ENCODE data around the gene TRHDE. TPM values are rescaled to one million over a fixed set of nuclear protein-coding genes. Genes with fewer than 3 reads are reported as not detected.
"Not testable (repeated sequence)": the region's sequence is repeated elsewhere in the genome, so short reads cannot be mapped to it uniquely, and the experiment has no call there.

The TRHDE gene
- total RNA-seq, 2 donors from 2014 or later, result 0.02 TPM; not detected in 1

DNA sequence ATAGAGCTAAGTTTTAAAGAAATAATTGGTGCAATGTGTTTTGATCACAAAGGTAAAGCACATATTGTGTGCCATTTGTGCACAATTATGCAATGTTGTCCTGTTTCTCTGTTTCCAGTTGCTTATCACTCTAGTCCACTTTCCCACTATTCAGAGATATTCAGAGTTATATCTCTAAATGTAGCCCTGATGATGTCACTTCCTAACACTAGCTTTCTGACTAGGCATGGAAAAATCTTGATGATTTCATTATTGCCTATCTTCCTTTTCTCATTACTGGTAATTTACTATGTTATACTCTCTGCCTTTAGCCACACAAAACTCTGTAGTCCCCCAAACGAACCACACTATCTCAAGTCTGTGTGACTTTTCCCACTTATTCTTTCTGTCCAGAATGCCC lies 221.2 kb downstream of the TRHDE start:
- DNase-seq (ENCODE audit: low spot score) (no peak), ATAC-seq (no peak)
- Mint-ChIP-seq H3K27ac (no peak overlapping the region), H3K4me1 (ENCODE audit: low read depth in 2 of 2) (no peaks in the 10 kb centered on the region), H3K36me3 (no peaks in the 10 kb centered on the region), H3K27me3 (no peaks in the 10 kb centered on the region), H3K9me3 (peaks cover 19% of the 10 kb centered on the region), H3K4me3 (no peak overlapping the region)

GRCh38 chr12:72498354-72498753 lies 226.2 kb downstream of the TRHDE start:
- no peak for DNase-seq (ENCODE audit: low spot score)
- no peak overlapping the region for H3K4me3 Mint-ChIP-seq
- no peaks in the 10 kb centered on the region for H3K36me3 Mint-ChIP-seq
- no peak overlapping the region for H3K27ac Mint-ChIP-seq
- no peak for ATAC-seq
- peaks cover 20% of the 10 kb centered on the region for H3K9me3 Mint-ChIP-seq
- H3K27me3 Mint-ChIP-seq, result no peaks in the 10 kb centered on the region
- no peaks in the 10 kb centered on the region for H3K4me1 Mint-ChIP-seq (ENCODE audit: low read depth in 2 of 2)

GRCh38 chr12:72499244-72499643 lies 227.1 kb downstream of the TRHDE start:
- ATAC-seq (no peak), DNase-seq (ENCODE audit: low spot score) (no peak)
- Mint-ChIP-seq H3K4me1 (ENCODE audit: low read depth in 2 of 2) (no peaks in the 10 kb centered on the region), H3K27me3 (no peaks in the 10 kb centered on the region), H3K27ac (no peak overlapping the region), H3K4me3 (no peak overlapping the region), H3K36me3 (no peaks in the 10 kb centered on the region), H3K9me3 (peaks cover 16% of the 10 kb centered on the region)

DNA sequence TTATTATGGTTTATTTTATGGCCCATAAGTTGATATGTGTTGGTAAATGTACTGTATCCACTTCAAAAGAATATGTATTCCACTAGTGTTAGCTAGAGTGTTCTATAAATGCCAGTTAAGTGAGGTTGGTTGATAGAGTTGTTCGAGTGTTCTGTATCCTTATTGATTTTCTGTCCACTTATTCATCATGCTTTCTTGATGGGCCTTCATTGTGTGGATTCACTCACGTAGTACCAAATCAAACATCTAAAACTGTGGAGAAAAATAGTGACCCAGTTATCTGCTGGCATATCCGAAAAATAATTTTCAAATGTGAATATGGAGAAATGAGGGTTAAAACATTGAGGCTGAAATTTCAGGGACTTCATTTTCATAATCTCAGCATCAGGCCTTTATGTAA lies 230.4 kb downstream of the TRHDE start:
- H3K4me3 Mint-ChIP-seq, result no peak overlapping the region
- H3K4me1 Mint-ChIP-seq (ENCODE audit: low read depth in 2 of 2), result no peaks in the 10 kb centered on the region
- H3K36me3 Mint-ChIP-seq, result no peaks in the 10 kb centered on the region
- H3K27me3 Mint-ChIP-seq, result no peaks in the 10 kb centered on the region
- no peak for ATAC-seq
- H3K9me3 Mint-ChIP-seq, result peaks cover 19% of the 10 kb centered on the region
- no peak for DNase-seq (ENCODE audit: low spot score)
- no peak overlapping the region for H3K27ac Mint-ChIP-seq

DNA sequence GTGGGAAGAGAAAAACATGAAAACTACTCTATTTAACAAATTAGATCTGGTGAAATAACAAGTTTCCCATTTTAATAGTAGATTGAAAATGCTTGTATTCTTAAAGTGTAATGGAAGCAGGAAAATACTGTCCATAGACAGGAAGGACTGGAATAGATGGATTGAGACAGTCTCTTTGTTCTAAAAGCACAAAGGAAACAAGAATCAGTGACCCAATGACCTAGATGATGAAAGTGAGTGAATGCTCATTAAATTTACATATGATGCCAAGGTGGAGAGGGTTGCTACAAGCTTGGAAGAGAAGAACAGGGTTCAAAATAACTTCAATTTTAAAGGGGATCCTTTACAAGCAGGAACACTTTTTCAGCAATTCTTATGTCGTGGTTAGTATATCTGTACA lies 233.1 kb downstream of the TRHDE start:
- DNase-seq (ENCODE audit: low spot score), result no peak
- Mint-ChIP-seq H3K4me3 (no peak overlapping the region), H3K36me3 (peaks cover 4% of the 10 kb centered on the region), H3K27me3 (no peaks in the 10 kb centered on the region), H3K27ac (no peak overlapping the region), H3K4me1 (ENCODE audit: low read depth in 2 of 2) (no peaks in the 10 kb centered on the region), H3K9me3 (peaks cover 32% of the 10 kb centered on the region)
- ATAC-seq, result no peak

DNA sequence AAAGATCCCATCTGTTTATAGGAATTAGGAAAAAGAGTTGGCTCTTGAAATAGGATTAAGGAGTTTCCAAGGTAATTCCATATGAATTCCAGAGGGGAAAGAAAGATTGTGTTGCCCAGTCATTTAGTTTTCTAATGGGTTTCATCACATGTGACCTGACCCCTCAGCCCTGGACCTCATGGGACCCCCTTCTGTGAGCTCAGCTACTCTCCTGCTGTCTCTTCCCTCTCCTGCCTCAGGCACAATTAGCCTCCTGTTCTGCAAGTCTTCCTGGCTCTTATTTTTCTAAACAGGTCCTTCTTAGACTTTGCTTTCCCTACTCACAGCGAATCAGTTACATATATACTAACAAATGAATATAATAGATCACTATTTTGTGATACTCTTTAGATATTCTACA lies 237.7 kb downstream of the TRHDE start:
- no peak overlapping the region for H3K27ac Mint-ChIP-seq
- H3K4me3 Mint-ChIP-seq, result no peak overlapping the region
- ATAC-seq (no peak), DNase-seq (ENCODE audit: low spot score) (no peak)
- no peaks in the 10 kb centered on the region for H3K4me1 Mint-ChIP-seq (ENCODE audit: low read depth in 2 of 2)
- H3K9me3 Mint-ChIP-seq, result peaks cover 28% of the 10 kb centered on the region
- peaks cover 4% of the 10 kb centered on the region for H3K36me3 Mint-ChIP-seq
- no peaks in the 10 kb centered on the region for H3K27me3 Mint-ChIP-seq

DNA sequence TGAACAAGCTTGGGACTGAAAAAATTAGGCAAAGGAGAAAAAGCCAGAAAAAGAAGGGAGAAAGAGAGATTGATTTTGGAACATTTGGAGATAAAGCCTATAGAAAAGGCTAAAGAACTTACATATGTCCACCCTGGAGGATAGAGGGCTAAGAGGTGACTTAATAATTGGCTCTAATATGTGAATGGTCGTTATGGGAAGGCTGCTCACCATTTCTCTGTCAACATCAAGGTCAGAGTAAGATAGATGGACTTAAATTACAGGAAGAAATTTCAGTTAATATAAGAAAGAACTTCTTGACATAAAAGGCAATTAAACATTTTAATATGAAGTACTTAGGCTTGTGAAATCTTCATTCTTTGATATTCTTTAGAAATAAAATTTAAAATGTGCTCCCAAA lies 238.6 kb downstream of the TRHDE start:
- Mint-ChIP-seq H3K27me3 (no peaks in the 10 kb centered on the region), H3K4me3 (no peak overlapping the region), H3K9me3 (peaks cover 25% of the 10 kb centered on the region), H3K4me1 (ENCODE audit: low read depth in 2 of 2) (no peaks in the 10 kb centered on the region), H3K27ac (no peak overlapping the region), H3K36me3 (peaks cover 4% of the 10 kb centered on the region)
- DNase-seq (ENCODE audit: low spot score) (no peak), ATAC-seq (no peak)

GRCh38 chr12:72511498-72511897 lies 239.3 kb downstream of the TRHDE start:
- Mint-ChIP-seq H3K27me3 (no peaks in the 10 kb centered on the region), H3K4me3 (no peak overlapping the region), H3K9me3 (peaks cover 25% of the 10 kb centered on the region), H3K36me3 (peaks cover 4% of the 10 kb centered on the region), H3K4me1 (ENCODE audit: low read depth in 2 of 2) (no peaks in the 10 kb centered on the region), H3K27ac (no peak overlapping the region)
- no peak for ATAC-seq
- no peak for DNase-seq (ENCODE audit: low spot score)

DNA sequence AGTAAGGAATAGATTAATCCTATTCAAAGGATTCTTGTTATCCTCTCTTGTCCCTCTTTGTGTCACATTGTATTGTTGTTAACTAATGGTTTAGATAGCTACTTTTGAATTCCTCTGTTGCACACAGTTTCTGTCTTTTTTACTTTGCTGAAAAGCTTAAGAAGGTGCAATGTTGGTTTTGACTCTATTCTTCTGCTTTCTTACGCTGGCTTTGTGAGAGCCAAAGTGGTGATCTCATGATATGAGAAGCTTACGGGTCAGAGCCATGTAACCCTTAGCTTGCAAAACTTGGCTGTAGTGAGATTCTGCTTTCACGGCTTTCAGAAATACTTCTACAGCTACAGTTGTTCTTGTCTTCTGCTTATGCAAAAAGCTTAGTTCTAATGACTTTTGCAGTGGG lies 239.7 kb downstream of the TRHDE start:
- Mint-ChIP-seq H3K27ac (no peak overlapping the region), H3K9me3 (peaks cover 22% of the 10 kb centered on the region), H3K36me3 (peaks cover 4% of the 10 kb centered on the region), H3K27me3 (no peaks in the 10 kb centered on the region), H3K4me1 (ENCODE audit: low read depth in 2 of 2) (no peaks in the 10 kb centered on the region), H3K4me3 (no peak overlapping the region)
- ATAC-seq (no peak), DNase-seq (ENCODE audit: low spot score) (no peak)

DNA sequence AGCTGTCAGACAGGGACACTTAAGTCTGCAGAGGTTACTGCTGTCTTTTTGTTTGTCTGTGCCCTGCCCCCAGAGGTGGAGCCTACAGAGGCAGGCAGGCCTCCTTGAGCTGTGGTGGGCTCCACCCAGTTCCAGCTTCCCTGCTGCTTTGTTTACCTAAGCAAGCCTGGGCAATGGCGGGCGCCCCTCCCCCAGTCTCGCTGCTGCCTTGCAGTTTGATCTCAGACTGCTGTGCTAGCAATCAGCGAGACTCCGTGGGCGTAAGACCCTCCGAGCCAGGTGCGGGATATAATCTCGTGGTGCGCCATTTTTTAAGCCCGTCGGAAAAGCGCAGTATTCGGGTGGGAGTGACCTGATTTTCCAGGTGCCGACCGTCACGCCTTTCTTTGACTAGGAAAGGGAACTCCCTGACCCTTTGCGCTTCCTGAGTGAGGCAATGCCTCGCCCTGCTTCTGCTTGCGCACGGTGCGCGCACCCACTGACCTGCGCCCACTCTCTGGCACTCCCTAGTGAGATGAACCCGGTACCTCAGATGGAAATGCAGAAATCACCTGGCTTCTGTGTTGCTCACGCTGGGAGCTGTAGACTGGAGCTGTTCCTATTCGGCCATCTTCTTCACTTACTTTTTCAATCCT lies 248.0 kb downstream of the TRHDE start:
- H3K36me3 Mint-ChIP-seq; ATAC-seq; H3K27me3 Mint-ChIP-seq; H3K4me3 Mint-ChIP-seq; DNase-seq (ENCODE audit: low spot score); H3K9me3 Mint-ChIP-seq; H3K4me1 Mint-ChIP-seq (ENCODE audit: low read depth in 2 of 2); H3K27ac Mint-ChIP-seq: not testable (repeated sequence)

GRCh38 chr12:72521326-72521725 lies 249.2 kb downstream of the TRHDE start:
- Mint-ChIP-seq H3K27ac (no peak overlapping the region), H3K4me1 (ENCODE audit: low read depth in 2 of 2) (no peaks in the 10 kb centered on the region), H3K4me3 (no peak overlapping the region), H3K36me3 (peaks cover 6% of the 10 kb centered on the region), H3K9me3 (peaks cover 2% of the 10 kb centered on the region), H3K27me3 (no peaks in the 10 kb centered on the region)
- no peak for DNase-seq (ENCODE audit: low spot score)
- ATAC-seq, result no peak

GRCh38 chr12:72522411-72522810 lies 250.2 kb downstream of the TRHDE start:
- Mint-ChIP-seq H3K27ac (no peak overlapping the region), H3K9me3 (peaks cover 6% of the 10 kb centered on the region), H3K27me3 (no peaks in the 10 kb centered on the region), H3K4me3 (no peak overlapping the region), H3K36me3 (peaks cover 10% of the 10 kb centered on the region), H3K4me1 (ENCODE audit: low read depth in 2 of 2) (no peaks in the 10 kb centered on the region)
- DNase-seq (ENCODE audit: low spot score) (no peak), ATAC-seq (no peak)

GRCh38 chr12:72523754-72524153 lies 251.6 kb downstream of the TRHDE start:
- H3K4me3 Mint-ChIP-seq, result no peak overlapping the region
- ATAC-seq, result no peak
- H3K27ac Mint-ChIP-seq, result no peak overlapping the region

DNA sequence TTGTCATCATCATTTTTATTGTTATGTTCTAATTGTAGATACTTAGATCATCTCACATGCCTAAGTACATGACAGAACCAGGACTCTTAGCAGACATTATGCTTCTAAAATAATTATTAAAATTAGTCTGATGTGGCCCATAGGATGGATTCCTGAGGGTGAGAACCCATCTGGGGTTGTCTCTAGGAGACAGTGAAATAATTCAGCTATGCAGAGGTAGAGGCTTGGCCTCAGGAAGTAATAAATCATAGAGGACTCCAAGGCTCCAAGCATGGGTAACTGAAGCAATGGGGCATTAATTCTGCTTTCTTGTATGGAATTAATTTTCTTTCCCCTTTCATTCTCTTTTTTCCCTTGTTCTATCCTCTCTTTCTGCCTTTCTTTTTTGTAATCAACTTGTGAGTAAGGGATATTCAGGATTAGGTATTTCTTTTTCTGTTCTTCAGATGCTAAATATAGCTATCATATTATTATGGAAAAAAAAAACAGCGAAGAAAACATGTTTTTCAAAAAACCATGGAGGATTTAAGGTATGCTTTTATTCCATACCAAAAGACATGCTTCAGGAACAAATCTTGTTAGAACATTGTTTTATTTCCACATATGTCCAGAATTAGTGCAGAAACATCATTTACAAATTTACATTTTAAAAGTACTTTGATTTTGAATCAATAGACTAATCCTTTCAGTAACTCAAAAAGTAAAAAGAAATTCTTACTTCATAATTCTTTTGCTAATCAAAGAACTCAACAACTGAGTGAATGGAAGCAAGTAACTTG lies 263.2 kb downstream of the TRHDE start:
- H3K27ac Mint-ChIP-seq, result no peak overlapping the region
- H3K27me3 Mint-ChIP-seq, result no peaks in the 10 kb centered on the region
- peaks cover 7% of the 10 kb centered on the region for H3K36me3 Mint-ChIP-seq
- H3K4me1 Mint-ChIP-seq (ENCODE audit: low read depth in 2 of 2), result no peaks in the 10 kb centered on the region
- no peak overlapping the region for H3K4me3 Mint-ChIP-seq
- DNase-seq (ENCODE audit: low spot score), result no peak
- ATAC-seq, result no peak
- H3K9me3 Mint-ChIP-seq, result peaks cover 21% of the 10 kb centered on the region

More at GRCh38 chr12:72523754-72524153, 251.6 kb downstream of the TRHDE start:
- Mint-ChIP-seq H3K27me3 (no peaks in the 10 kb centered on the region), H3K36me3 (peaks cover 10% of the 10 kb centered on the region), H3K4me1 (ENCODE audit: low read depth in 2 of 2) (no peaks in the 10 kb centered on the region), H3K9me3 (peaks cover 6% of the 10 kb centered on the region)
- DNase-seq (ENCODE audit: low spot score), result no peak

Measured in natural killer cell treated with Interleukin-12 subunit alpha and Interleukin-12 subunit beta and Interleukin-15 and Interleukin-18, amount 100 ng/mL, for 72 hours (primary cell).